Naive thymus-derived CD4-positive, alpha-beta T cell (primary cell): Measurements from ENCODE around the gene FAM3D. TPM values are rescaled to one million over a fixed set of nuclear protein-coding genes. Genes with fewer than 3 reads are reported as not detected.
"Not testable (repeated sequence)": the region's sequence is repeated elsewhere in the genome, so short reads cannot be mapped to it uniquely, and the experiment has no call there.

Source experiments
- ATAC-seq: fragments of 150-1000 bp; cut with Tn5 transposase; 2 replicates; pipeline ENCODE4 v1.10.0; 2021; ENCODE audit warnings: mild to moderate bottlenecking, moderate library complexity
- CTCF ChIA-PET: fragments of 350-600 bp; sonication (Branson Sonifier 250); formaldehyde crosslinking; loops from one replicate; lab custom pipeline; 2021; ENCODE audit warnings: antibody characterized with exemption; lab: Charles Lee
- POLR2A ChIA-PET: fragments of 350-600 bp; sonication (Branson Sonifier 250); formaldehyde crosslinking; loops from one replicate; lab custom pipeline; 2021; ENCODE audit warnings: antibody characterized with exemption, inconsistent platforms; lab: Charles Lee
- DNase-seq, 9 donors: peaks; one replicate each; pipeline versions ENCODE4 v3.0.0 to v3.0.0-alpha.2; 2020 to 2022; ENCODE audit warnings: mixed read lengths in 1 of 9
- H3K27ac ChIP-seq: one replicate; pipeline ENCODE4 v1.7.0; 2013; ENCODE audit warnings: mild to moderate bottlenecking, low read depth, low read length, moderate library complexity
- H3K27me3 ChIP-seq, 2 donors: one replicate each; pipeline ENCODE4 v1.7.0; 2013; ENCODE audit warnings: low read length in 2 of 2, mild to moderate bottlenecking in 2 of 2, moderate library complexity in 2 of 2; ENCODE audit not compliant: control insufficient read depth in 2 of 2, insufficient read depth in 2 of 2
- H3K36me3 ChIP-seq, 3 experiments: 1 replicate in 2 of 3; 2 replicates in 1 of 3; pipeline ENCODE4 v1.7.0; 2013; ENCODE audit warnings: low read length in 3 of 3, mild to moderate bottlenecking in 3 of 3, moderate library complexity in 1 of 3; ENCODE audit not compliant: insufficient read depth in 3 of 3, control insufficient read depth in 2 of 3
- H3K4me1 ChIP-seq, 2 donors: one replicate each; pipeline ENCODE4 v1.7.0; 2013; ENCODE audit warnings: low read length in 2 of 2, mild to moderate bottlenecking in 2 of 2, moderate library complexity in 1 of 2; ENCODE audit not compliant: control insufficient read depth in 2 of 2, insufficient read depth in 2 of 2
- H3K4me3 ChIP-seq: 2 replicates; pipeline ENCODE4 v1.7.0; 2013; ENCODE audit warnings: mild to moderate bottlenecking, low read length
- H3K9me3 ChIP-seq, 3 experiments: 1 replicate in 2 of 3; 2 replicates in 1 of 3; pipeline ENCODE4 v1.7.0; 2013; ENCODE audit warnings: low read length in 3 of 3; ENCODE audit not compliant: control insufficient read depth in 2 of 3
- H3K27ac Mint-ChIP-seq, 9 donors: one replicate each; pipeline ENCODE4 v1.8.0; 2020 to 2022; ENCODE audit warnings: mixed read lengths in 9 of 9, mild to moderate bottlenecking in 8 of 9, moderate library complexity in 5 of 9, inconsistent platforms in 2 of 9
- H3K27me3 Mint-ChIP-seq, 5 donors: one replicate each; pipeline ENCODE4 v1.8.0; 2021 to 2022; ENCODE audit warnings: mixed read lengths in 5 of 5, mild to moderate bottlenecking in 1 of 5
- H3K36me3 Mint-ChIP-seq, 5 donors: one replicate each; pipeline ENCODE4 v1.8.0; 2020 to 2022; ENCODE audit warnings: mixed read lengths in 5 of 5, mild to moderate bottlenecking in 3 of 5, inconsistent platforms in 1 of 5
- H3K4me1 Mint-ChIP-seq, 7 donors: one replicate each; pipeline ENCODE4 v1.8.0; 2020 to 2022; ENCODE audit warnings: mixed read lengths in 7 of 7, mild to moderate bottlenecking in 3 of 7, inconsistent platforms in 1 of 7
- H3K4me3 Mint-ChIP-seq, 10 donors: one replicate each; pipeline ENCODE4 v1.8.0; 2020 to 2022; ENCODE audit warnings: mild to moderate bottlenecking in 10 of 10, mixed read lengths in 10 of 10, moderate library complexity in 6 of 10, inconsistent platforms in 2 of 10
- H3K9me3 Mint-ChIP-seq, 11 donors: one replicate each; pipeline ENCODE4 v1.8.0; 2020 to 2022; ENCODE audit warnings: mixed read lengths in 11 of 11, mild to moderate bottlenecking in 4 of 11, inconsistent platforms in 1 of 11, moderate library complexity in 1 of 11
- intact Hi-C, 2 donors: fragments of 100-400 bp; cut with micrococcal nuclease; formaldehyde crosslinking; loops; one replicate each; pipeline ENCODE4 v1.15.1; 2023
- polyA plus RNA-seq, 2 donors: library from polyadenylated mRNA; unstranded; fragments of 300-500 nt; fragmentation: Illumina TruSeq; gene quantifications; one replicate each; pipeline ENCODE4 v1.2.3, GENCODE V29; 2021
- total RNA-seq, 6 experiments: library from RNA in 5 of 6; stranded (reverse) in 5 of 6; gene quantifications; 1 replicate in 5 of 6; 2 replicates in 1 of 6; pipeline ENCODE4 v1.2.3 and lab custom pipeline; 2021 to 2026

Gene FAM3D
- total and polyA plus RNA-seq, 7 experiments from 2014 or later, result not detected

GRCh38 chr3:58679974-58680666 lies 13.5 kb upstream of the FAM3D start:
- no peak overlapping the region for H3K4me3 ChIP-seq
- Mint-ChIP-seq H3K4me3 (no peak overlapping the region), H3K4me1 (peaks cover 0 to 1% (median 0%) of the 10 kb centered on the region in 7 donors), H3K36me3 (no peaks in the 10 kb centered on the region), H3K27me3 (peaks cover 7 to 32% (median 18%) of the 10 kb centered on the region in 5 donors), H3K27ac (no peak overlapping the region), H3K9me3 (peaks cover 0 to 20% (median 6%) of the 10 kb centered on the region in 11 donors)
- ChIA-PET POLR2A (no interaction called here), CTCF (no interaction called here)
- DNase-seq (no peak), ATAC-seq (no peak)
- intact Hi-C loops, result no loop called here
- no peaks in the 10 kb centered on the region for H3K27me3 ChIP-seq
- H3K36me3 ChIP-seq, result no peaks in the 10 kb centered on the region
- H3K4me1 ChIP-seq, result no peaks in the 10 kb centered on the region
- no peak overlapping the region for H3K27ac ChIP-seq
- no peaks in the 10 kb centered on the region for H3K9me3 ChIP-seq

GRCh38 chr3:58679446-58679845 lies 12.9 kb upstream of the FAM3D start:
- no peaks in the 10 kb centered on the region for H3K36me3 ChIP-seq
- Mint-ChIP-seq H3K4me3 (no peak overlapping the region), H3K4me1 (peaks cover 0 to 1% (median 0%) of the 10 kb centered on the region in 7 donors), H3K9me3 (peaks cover 0 to 20% (median 6%) of the 10 kb centered on the region in 11 donors), H3K27ac (no peak overlapping the region), H3K36me3 (no peaks in the 10 kb centered on the region), H3K27me3 (peaks cover 7 to 32% (median 17%) of the 10 kb centered on the region in 5 donors)
- H3K27ac ChIP-seq, result no peak overlapping the region
- no peaks in the 10 kb centered on the region for H3K4me1 ChIP-seq
- ATAC-seq (no peak), DNase-seq (no peak)
- POLR2A ChIA-PET, result no interaction called here
- intact Hi-C loops, result no loop called here
- H3K4me3 ChIP-seq, result no peak overlapping the region
- H3K9me3 ChIP-seq, result no peaks in the 10 kb centered on the region
- H3K27me3 ChIP-seq, result no peaks in the 10 kb centered on the region
- CTCF ChIA-PET, result no interaction called here

GRCh38 chr3:58678177-58678970 lies 11.8 kb upstream of the FAM3D start:
- H3K4me1 ChIP-seq, H3K27me3 ChIP-seq, CTCF ChIA-PET, H3K9me3 ChIP-seq, H3K4me3 Mint-ChIP-seq, ATAC-seq, POLR2A ChIA-PET, DNase-seq, H3K36me3 Mint-ChIP-seq, intact Hi-C loops, H3K36me3 ChIP-seq, H3K4me1 Mint-ChIP-seq, H3K4me3 ChIP-seq, H3K27ac ChIP-seq, H3K27ac Mint-ChIP-seq: not testable (repeated sequence)
- H3K9me3 Mint-ChIP-seq, result peaks cover 0 to 20% (median 7%) of the 10 kb centered on the region in 11 donors
- peaks cover 7 to 32% (median 17%) of the 10 kb centered on the region in 5 donors for H3K27me3 Mint-ChIP-seq

- Histone ChIP-seq H3K4me1 (no peaks in the 10 kb centered on the region), H3K27ac (no peak overlapping the region), H3K9me3 (no peaks in the 10 kb centered on the region), H3K4me3 (no peak overlapping the region), H3K27me3 (no peaks in the 10 kb centered on the region), H3K36me3 (no peaks in the 10 kb centered on the region)
- Mint-ChIP-seq H3K27me3 (peaks cover 8 to 14% (median 10%) of the 10 kb centered on the region in 5 donors), H3K36me3 (no peaks in the 10 kb centered on the region), H3K4me3 (no peak overlapping the region), H3K4me1 (peaks cover 0 to 2% (median 0%) of the 10 kb centered on the region in 7 donors), H3K9me3 (peaks cover 0 to 20% (median 7%) of the 10 kb centered on the region in 11 donors), H3K27ac (no peak overlapping the region)
- intact Hi-C loops, result no loop called here
- POLR2A ChIA-PET, result no interaction called here
- no peak for ATAC-seq
- DNase-seq, result no peak
- CTCF ChIA-PET, result no interaction called here
These were observed 6.3 kb upstream of the FAM3D start for GRCh38 chr3:58672880-58673279.

GRCh38 chr3:58672451-58672850 lies 5.9 kb upstream of the FAM3D start:
- ATAC-seq (no peak), DNase-seq (no peak)
- no peak overlapping the region for H3K4me3 ChIP-seq
- H3K27me3 ChIP-seq, result no peaks in the 10 kb centered on the region
- intact Hi-C loops, result no loop called here
- POLR2A ChIA-PET, result no interaction called here
- Mint-ChIP-seq H3K27ac (no peak overlapping the region), H3K36me3 (no peaks in the 10 kb centered on the region), H3K27me3 (peaks cover 8 to 13% (median 10%) of the 10 kb centered on the region in 5 donors), H3K9me3 (peaks cover 0 to 19% (median 7%) of the 10 kb centered on the region in 11 donors), H3K4me1 (peaks cover 0 to 2% (median 0%) of the 10 kb centered on the region in 7 donors), H3K4me3 (no peak overlapping the region)
- CTCF ChIA-PET, result no interaction called here
- H3K36me3 ChIP-seq, result no peaks in the 10 kb centered on the region
- H3K4me1 ChIP-seq, result no peaks in the 10 kb centered on the region
- no peak overlapping the region for H3K27ac ChIP-seq
- no peaks in the 10 kb centered on the region for H3K9me3 ChIP-seq

GRCh38 chr3:58670506-58671135 lies 4.0 kb upstream of the FAM3D start:
- Mint-ChIP-seq H3K4me1 (peaks cover 0 to 2% (median 0%) of the 10 kb centered on the region in 7 donors), H3K27ac (no peak overlapping the region), H3K27me3 (peaks cover under 1 to 18% (median 8%) of the 10 kb centered on the region in 5 donors), H3K9me3 (peaks cover 0 to 7% (median 3%) of the 10 kb centered on the region in 11 donors), H3K36me3 (no peaks in the 10 kb centered on the region), H3K4me3 (no peak overlapping the region)
- H3K27me3 ChIP-seq, result no peaks in the 10 kb centered on the region
- ATAC-seq (no peak), DNase-seq (no peak)
- H3K9me3 ChIP-seq, result no peaks in the 10 kb centered on the region
- no peak overlapping the region for H3K27ac ChIP-seq
- no peak overlapping the region for H3K4me3 ChIP-seq
- intact Hi-C loops, result no loop called here
- ChIA-PET CTCF (no interaction called here), POLR2A (no interaction called here)
- no peaks in the 10 kb centered on the region for H3K36me3 ChIP-seq
- H3K4me1 ChIP-seq, result no peaks in the 10 kb centered on the region
